ENCODE data around the gene ATP2B3. TPM values are rescaled to one million over a fixed set of nuclear protein-coding genes. Genes with fewer than 3 reads are reported as not detected.
A peak's percentile ranks its signal among the peaks of the same experiment; 100 is the strongest.

ATP2B3 gene
- polyA plus RNA-seq, 3 donors: 0.01 TPM; not detected in 2

GRCh38 chrX:153549807-153550206, 32.4 kb downstream of the ATP2B3 start:
- Histone ChIP-seq H3K36me3 (replicated peaks in 1 of 2; ENCODE audit: control insufficient read depth in 1 of 2, insufficient read depth in 2 of 2, low read length in 2 of 2) (no peaks in the 10 kb centered on the region), H2AFZ (ENCODE audit: insufficient read depth, low read depth, low read length, poor library complexity, severe bottlenecking) (no peak overlapping the region), H3K9me3 (replicated peaks in 1 of 2; ENCODE audit: control insufficient read depth in 1 of 2, insufficient read depth in 1 of 2, low read length in 2 of 2) (no peaks in the 10 kb centered on the region), H3K4me2 (replicated peaks; ENCODE audit: extremely low read depth, low read length, poor library complexity, severe bottlenecking) (no peak overlapping the region), H3K79me2 (ENCODE audit: insufficient read depth, low read length) (no peaks in the 10 kb centered on the region), H4K20me1 (ENCODE audit: insufficient read depth, low read length) (no peaks in the 10 kb centered on the region), H3K4me1 (ENCODE audit: control insufficient read depth in 1 of 2, insufficient read depth in 2 of 2, low read length in 2 of 2) (no peaks in the 10 kb centered on the region), H3K27me3 (ENCODE audit: control insufficient read depth in 2 of 2, insufficient read depth in 2 of 2, low read length in 2 of 2) (no peaks in the 10 kb centered on the region), H3K27ac (ENCODE audit: low read depth in 1 of 2, low read length in 2 of 2) (no peak overlapping the region), H3K9ac (ENCODE audit: insufficient read depth, low read length, poor library complexity, severe bottlenecking) (no peak overlapping the region), H3K4me3 (replicated peaks in 1 of 3; ENCODE audit: low read depth in 2 of 3, low read length in 3 of 3) (no peak overlapping the region)
- no peak for TF ChIP-seq CTCF (IDR thresholded peaks at IDR 0.05)
- Mint-ChIP-seq H3K4me3 (no peak overlapping the region), H3K4me1 (peaks cover 5% of the 10 kb centered on the region), H3K27ac (no peak overlapping the region), H3K9me3 (peaks cover 0 to 2% (median 0%) of the 10 kb centered on the region in 7 donors), H3K36me3 (no peaks in the 10 kb centered on the region), H3K27me3 (ENCODE audit: low read depth in 3 of 3) (peaks cover 1 to 28% (median 12%) of the 10 kb centered on the region in 3 donors)
- no peak for DNase-seq
- 68% methylated on average over 4 of the region's 16 CpGs for WGBS (ENCODE audit: insufficient coverage)
- intact Hi-C loops (cut with micrococcal nuclease): loop anchor here (5.0 kb wide), 1 partner anchor 117 kb away; no protein-coding TSS in a partner anchor

DNA sequence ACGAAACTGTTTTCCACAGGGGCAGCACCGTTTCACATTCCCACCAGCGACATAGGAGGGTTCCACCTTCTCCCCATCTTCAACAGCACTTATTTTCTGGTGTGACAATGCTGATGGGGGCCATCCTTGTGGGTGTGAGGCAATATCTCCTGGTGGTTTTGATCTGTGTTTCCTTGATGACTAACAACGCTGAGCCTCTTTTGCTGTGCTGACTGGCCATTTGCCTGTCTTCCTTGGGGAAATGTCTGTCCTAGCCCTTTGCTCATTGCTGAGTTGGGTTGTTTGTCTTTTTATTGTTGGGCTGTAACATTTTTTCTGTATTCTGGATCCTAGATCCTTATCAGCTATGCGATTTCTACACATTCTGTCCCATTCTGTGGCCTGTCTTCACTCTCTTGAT, 33.7 kb downstream of the ATP2B3 start:
- no peak overlapping the region for H3K4me2 ChIP-seq (replicated peaks; ENCODE audit: extremely low read depth, low read length, poor library complexity, severe bottlenecking)
- no peak overlapping the region for H2AFZ ChIP-seq (ENCODE audit: insufficient read depth, low read depth, low read length, poor library complexity, severe bottlenecking)
- H3K4me1 Mint-ChIP-seq: peaks cover 5% of the 10 kb centered on the region
- H3K79me2 ChIP-seq (ENCODE audit: insufficient read depth, low read length): no peaks in the 10 kb centered on the region
- H3K36me3 Mint-ChIP-seq: no peaks in the 10 kb centered on the region
- TF ChIP-seq CTCF (IDR thresholded peaks at IDR 0.05): no peak
- whole genome bisulfite sequencing (ENCODE audit: insufficient coverage): no CpG with 5 or more reads among the region's 5 CpGs
- H3K27me3 Mint-ChIP-seq (ENCODE audit: low read depth in 3 of 3): peaks cover 3 to 30% (median 9%) of the 10 kb centered on the region in 3 donors
- no peaks in the 10 kb centered on the region for H3K9me3 ChIP-seq (replicated peaks in 1 of 2; ENCODE audit: control insufficient read depth in 1 of 2, insufficient read depth in 1 of 2, low read length in 2 of 2)
- no peak overlapping the region for H3K27ac ChIP-seq (ENCODE audit: low read depth in 1 of 2, low read length in 2 of 2)
- no peaks in the 10 kb centered on the region for H4K20me1 ChIP-seq (ENCODE audit: insufficient read depth, low read length)
- H3K4me1 ChIP-seq (ENCODE audit: control insufficient read depth in 1 of 2, insufficient read depth in 2 of 2, low read length in 2 of 2): no peaks in the 10 kb centered on the region
- intact Hi-C loops (cut with micrococcal nuclease): loop anchor here (5.0 kb wide), 1 partner anchor 116 kb away; no protein-coding TSS in a partner anchor
- DNase-seq: no peak
- no peak overlapping the region for H3K4me3 ChIP-seq (replicated peaks in 1 of 3; ENCODE audit: low read depth in 2 of 3, low read length in 3 of 3)
- no peaks in the 10 kb centered on the region for H3K27me3 ChIP-seq (ENCODE audit: control insufficient read depth in 2 of 2, insufficient read depth in 2 of 2, low read length in 2 of 2)
- H3K9ac ChIP-seq (ENCODE audit: insufficient read depth, low read length, poor library complexity, severe bottlenecking): no peak overlapping the region
- H3K4me3 Mint-ChIP-seq: no peak overlapping the region
- H3K27ac Mint-ChIP-seq: peak overlapping the region in 1 of 7 donors; percentile 17
- H3K36me3 ChIP-seq (replicated peaks in 1 of 2; ENCODE audit: control insufficient read depth in 1 of 2, insufficient read depth in 2 of 2, low read length in 2 of 2): no peaks in the 10 kb centered on the region
- peaks cover 0 to 2% (median 0%) of the 10 kb centered on the region in 7 donors for H3K9me3 Mint-ChIP-seq

All from CD14-positive monocyte (primary cell).